Smooth muscle cell (in vitro differentiated cells): ENCODE results near the gene APOH. TPM values are rescaled to one million over a fixed set of nuclear protein-coding genes. Genes with fewer than 3 reads are reported as not detected.
A peak's percentile ranks its signal among the peaks of the same experiment; 100 is the strongest.

Source experiments
- DNase-seq: peaks from one replicate; lab custom pipeline; 2025; ENCODE audit not compliant: unreplicated experiment; lab: John Stamatoyannopoulos, UW
- H2AFZ ChIP-seq: fragments of 200-600 bp; sonication (generic); 2 replicates; pipeline ENCODE4 v1.6.0; 2016; ENCODE audit warnings: antibody characterized with exemption, low read depth, mild to moderate bottlenecking
- H3F3A ChIP-seq: fragments of 200-600 bp; sonication (generic); 2 replicates; pipeline ENCODE4 v1.6.0; 2017; ENCODE audit warnings: antibody characterized with exemption, low read depth
- H3K27ac ChIP-seq: fragments of 200-600 bp; sonication (generic); 2 replicates; pipeline ENCODE4 v1.5.1; 2016; ENCODE audit warnings: low read depth, mild to moderate bottlenecking
- H3K27me3 ChIP-seq: fragments of 200-600 bp; sonication (generic); 2 replicates; pipeline ENCODE4 v1.6.1; 2016; ENCODE audit warnings: low read depth, mild to moderate bottlenecking
- H3K36me3 ChIP-seq: fragments of 200-600 bp; sonication (generic); 2 replicates; pipeline ENCODE4 v1.5.1; 2016; ENCODE audit warnings: low read depth
- H3K4me1 ChIP-seq: fragments of 200-600 bp; sonication (generic); 2 replicates; pipeline ENCODE4 v1.5.1; 2016; ENCODE audit warnings: low read depth
- H3K4me2 ChIP-seq: fragments of 200-600 bp; sonication (generic); 2 replicates; pipeline ENCODE4 v1.6.0; 2016; ENCODE audit warnings: mild to moderate bottlenecking
- H3K4me3 ChIP-seq: fragments of 200-600 bp; sonication (generic); 2 replicates; pipeline ENCODE4 v1.5.1; 2016; ENCODE audit warnings: mild to moderate bottlenecking
- H3K79me2 ChIP-seq: fragments of 200-600 bp; sonication (generic); 2 replicates; pipeline ENCODE4 v1.6.0; 2016; ENCODE audit warnings: low read depth, mild to moderate bottlenecking
- H3K9ac ChIP-seq: fragments of 200-600 bp; sonication (generic); 2 replicates; pipeline ENCODE4 v1.6.0; 2016; ENCODE audit warnings: low read depth
- H3K9me3 ChIP-seq: fragments of 200-600 bp; sonication (generic); replicated peaks from 2 replicates; pipeline ENCODE4 v1.5.1; 2016; ENCODE audit warnings: low read depth
- H4K20me1 ChIP-seq: fragments of 200-600 bp; sonication (generic); 2 replicates; pipeline ENCODE4 v1.6.0; 2016; ENCODE audit warnings: low read depth
- WGBS: methylation state at CpG from one replicate; pipeline ENCODE4 v1.1.7; 2016; ENCODE audit warnings: low lambda C conversion rate; 5-methylcytosine and 5-hydroxymethylcytosine counted together
- polyA plus RNA-seq: library from polyadenylated mRNA; unstranded; fragments of >200 nt; fragmentation: Nextera tagmentation; extraction: Ambion mirVana; gene quantifications from 2 replicates; pipeline ENCODE4 v1.2.1, GENCODE V29; 2016
- total RNA-seq: library from RNA; depleted of rRNA; stranded (reverse); fragments of >200 nt; gene quantifications from 2 replicates; pipeline ENCODE4 v1.2.3, GENCODE V29; 2014
- TF ChIP-seq, protein P1 (sequence below): fragments of 200-600 bp; sonication (generic); IDR thresholded peaks from 2 replicates; pipeline ENCODE4 v1.5.1; 2017; ENCODE audit warnings: borderline replicate concordance, mild to moderate bottlenecking, antibody characterized with exemption; ENCODE audit not compliant: insufficient read depth, poor library complexity, severe bottlenecking

Gene APOH
- total and polyA plus RNA-seq, 2 experiments from 2014 or later, result not detected

DNA sequence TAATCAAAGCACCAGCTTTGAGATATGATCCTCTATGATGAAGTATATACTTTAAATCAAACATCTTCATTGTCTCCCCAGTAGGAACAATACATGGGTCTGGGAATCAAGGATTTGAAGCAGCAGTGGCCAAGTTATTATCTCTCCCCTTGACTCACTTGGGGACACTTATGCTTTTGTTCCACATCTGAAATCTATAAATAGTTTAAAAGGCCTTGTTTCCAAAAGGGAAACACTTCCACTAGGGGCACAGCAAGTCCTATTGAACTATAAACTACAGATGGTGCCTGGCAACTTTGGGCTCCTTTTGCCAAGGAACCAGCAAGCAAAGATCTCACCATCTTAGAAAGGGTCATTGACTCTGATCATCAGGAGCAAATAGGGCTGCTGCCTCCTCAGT lies 21.3 kb downstream of the APOH start:
- H3K79me2 ChIP-seq, result no peaks in the 10 kb centered on the region
- no peak for DNase-seq
- no peak overlapping the region for H3K4me3 ChIP-seq
- no peak overlapping the region for H2AFZ ChIP-seq
- H3K4me2 ChIP-seq, result no peak overlapping the region
- H3K9me3 ChIP-seq, result no peaks in the 10 kb centered on the region
- H3K36me3 ChIP-seq, result no peaks in the 10 kb centered on the region
- no peak overlapping the region for H3K27ac ChIP-seq
- no peaks in the 10 kb centered on the region for H3K27me3 ChIP-seq
- H3K9ac ChIP-seq, result no peak overlapping the region
- TF ChIP-seq, protein P1, sequence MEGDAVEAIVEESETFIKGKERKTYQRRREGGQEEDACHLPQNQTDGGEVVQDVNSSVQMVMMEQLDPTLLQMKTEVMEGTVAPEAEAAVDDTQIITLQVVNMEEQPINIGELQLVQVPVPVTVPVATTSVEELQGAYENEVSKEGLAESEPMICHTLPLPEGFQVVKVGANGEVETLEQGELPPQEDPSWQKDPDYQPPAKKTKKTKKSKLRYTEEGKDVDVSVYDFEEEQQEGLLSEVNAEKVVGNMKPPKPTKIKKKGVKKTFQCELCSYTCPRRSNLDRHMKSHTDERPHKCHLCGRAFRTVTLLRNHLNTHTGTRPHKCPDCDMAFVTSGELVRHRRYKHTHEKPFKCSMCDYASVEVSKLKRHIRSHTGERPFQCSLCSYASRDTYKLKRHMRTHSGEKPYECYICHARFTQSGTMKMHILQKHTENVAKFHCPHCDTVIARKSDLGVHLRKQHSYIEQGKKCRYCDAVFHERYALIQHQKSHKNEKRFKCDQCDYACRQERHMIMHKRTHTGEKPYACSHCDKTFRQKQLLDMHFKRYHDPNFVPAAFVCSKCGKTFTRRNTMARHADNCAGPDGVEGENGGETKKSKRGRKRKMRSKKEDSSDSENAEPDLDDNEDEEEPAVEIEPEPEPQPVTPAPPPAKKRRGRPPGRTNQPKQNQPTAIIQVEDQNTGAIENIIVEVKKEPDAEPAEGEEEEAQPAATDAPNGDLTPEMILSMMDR, result no peak
- no peaks in the 10 kb centered on the region for H3F3A ChIP-seq
- H4K20me1 ChIP-seq, result no peaks in the 10 kb centered on the region
- H3K4me1 ChIP-seq, result no peaks in the 10 kb centered on the region

DNA sequence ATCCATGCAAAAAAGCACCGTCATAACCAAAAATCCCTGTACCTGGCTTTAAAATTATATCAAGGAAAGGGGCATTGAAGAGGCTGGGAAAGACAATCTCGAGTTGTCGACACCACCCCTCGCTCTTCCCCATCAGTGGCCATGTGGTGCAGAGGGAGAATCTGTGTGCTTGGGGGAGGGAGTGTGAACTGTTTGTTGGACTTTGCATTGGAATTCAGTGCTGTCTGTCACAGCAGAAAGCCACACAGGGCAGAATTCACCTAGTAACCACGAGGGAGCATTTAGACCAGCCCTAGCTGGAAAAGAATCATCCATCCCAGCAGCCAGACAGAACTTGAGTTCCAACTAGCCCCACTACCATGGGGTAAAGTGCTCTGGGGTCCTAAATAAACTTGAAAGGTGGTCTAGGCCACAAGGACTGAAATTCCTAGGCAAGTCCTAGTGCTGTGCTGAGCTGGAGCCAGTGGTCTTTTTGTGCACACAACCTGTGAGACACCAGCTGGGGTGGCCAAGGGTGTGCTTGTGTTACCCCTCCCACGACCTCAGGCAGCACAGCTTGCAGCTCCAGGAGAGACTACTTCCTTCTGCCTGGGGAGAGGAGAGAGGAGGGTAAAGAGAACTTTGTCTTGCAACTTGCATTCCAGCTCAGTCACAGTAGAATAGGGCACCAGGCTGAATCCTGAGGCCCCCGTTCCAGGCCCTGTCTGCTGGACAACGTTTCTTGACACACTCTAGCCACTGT lies 25.8 kb downstream of the APOH start:
- no peak overlapping the region for H3K27ac ChIP-seq
- no peaks in the 10 kb centered on the region for H4K20me1 ChIP-seq
- H3K9ac ChIP-seq, result no peak overlapping the region
- no peak overlapping the region for H3K4me3 ChIP-seq
- no peak overlapping the region for H3K4me2 ChIP-seq
- H3K36me3 ChIP-seq, result no peaks in the 10 kb centered on the region
- no peaks in the 10 kb centered on the region for H3F3A ChIP-seq
- TF ChIP-seq, protein P1, result no peak
- DNase-seq, result no peak
- H3K9me3 ChIP-seq, result no peaks in the 10 kb centered on the region
- no peaks in the 10 kb centered on the region for H3K27me3 ChIP-seq
- no peaks in the 10 kb centered on the region for H3K4me1 ChIP-seq
- H2AFZ ChIP-seq, result no peak overlapping the region
- WGBS, result 92% methylated on average over 8 of the region's 8 CpGs
- H3K79me2 ChIP-seq, result no peaks in the 10 kb centered on the region

DNA sequence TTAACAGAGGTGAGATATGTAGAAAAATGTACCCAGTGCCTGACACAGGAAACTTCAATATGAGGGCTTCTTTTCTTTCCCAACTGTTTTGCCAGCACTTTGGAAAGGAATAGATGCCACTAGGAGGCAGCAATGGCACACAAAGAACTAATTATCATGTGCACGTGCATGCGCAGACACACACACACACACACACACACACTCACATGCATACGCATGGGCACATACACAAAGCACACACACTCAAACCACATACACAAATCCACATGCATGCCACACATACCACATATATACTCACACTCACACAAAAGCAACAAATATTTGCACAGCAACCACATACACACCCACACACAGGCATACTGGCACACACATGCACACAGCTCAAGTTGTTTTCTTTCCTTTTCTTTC lies 28.5 kb downstream of the APOH start:
- Histone ChIP-seq H2AFZ (no peak overlapping the region), H3K4me3 (no peak overlapping the region), H3F3A (no peaks in the 10 kb centered on the region), H4K20me1 (no peaks in the 10 kb centered on the region), H3K79me2 (no peaks in the 10 kb centered on the region), H3K9me3 (no peaks in the 10 kb centered on the region), H3K4me2 (no peak overlapping the region), H3K27ac (no peak overlapping the region), H3K4me1 (no peaks in the 10 kb centered on the region), H3K27me3 (no peaks in the 10 kb centered on the region), H3K36me3 (no peaks in the 10 kb centered on the region), H3K9ac (no peak overlapping the region)
- TF ChIP-seq, protein P1, result peak; percentile 56
- DNase-seq, result no peak
- WGBS, result 17% methylated on average over 3 of the region's 3 CpGs

DNA sequence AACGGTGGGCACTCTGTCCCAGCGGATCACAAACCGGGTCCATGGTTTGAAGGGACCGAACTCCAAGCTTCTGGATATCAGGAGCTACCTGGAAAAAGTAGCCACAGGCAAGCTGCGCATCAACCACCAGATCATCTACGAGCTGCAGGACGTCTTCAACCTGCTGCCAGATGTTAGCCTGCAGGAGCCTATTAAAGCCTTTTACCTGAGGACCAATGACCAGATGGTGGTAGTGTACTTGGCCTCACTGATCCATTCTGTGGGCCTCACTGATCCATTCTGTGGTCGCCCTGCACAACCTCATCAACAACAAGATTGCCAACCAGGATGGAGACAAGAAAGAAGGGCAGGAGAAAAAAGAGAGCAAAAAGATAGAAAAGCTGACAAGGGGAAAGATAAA lies 31.0 kb downstream of the APOH start:
- no peak for DNase-seq
- 95% methylated on average over 8 of the region's 8 CpGs for WGBS
- TF ChIP-seq, protein P1, result no peak
- no peak overlapping the region for H3K4me3 ChIP-seq
- no peak overlapping the region for H2AFZ ChIP-seq
- no peak overlapping the region for H3K4me2 ChIP-seq
- no peaks in the 10 kb centered on the region for H3K4me1 ChIP-seq
- H3K27me3 ChIP-seq, result no peaks in the 10 kb centered on the region
- H3K9me3 ChIP-seq, result no peaks in the 10 kb centered on the region
- peaks cover 2% of the 10 kb centered on the region for H3F3A ChIP-seq
- no peaks in the 10 kb centered on the region for H4K20me1 ChIP-seq
- H3K79me2 ChIP-seq, result no peaks in the 10 kb centered on the region
- H3K36me3 ChIP-seq, result no peaks in the 10 kb centered on the region
- H3K9ac ChIP-seq, result no peak overlapping the region
- no peak overlapping the region for H3K27ac ChIP-seq
